Measurements from ENCODE around the gene POP5. TPM values are rescaled to one million over a fixed set of nuclear protein-coding genes. Genes with fewer than 3 reads are reported as not detected.

Gene POP5, protein sequence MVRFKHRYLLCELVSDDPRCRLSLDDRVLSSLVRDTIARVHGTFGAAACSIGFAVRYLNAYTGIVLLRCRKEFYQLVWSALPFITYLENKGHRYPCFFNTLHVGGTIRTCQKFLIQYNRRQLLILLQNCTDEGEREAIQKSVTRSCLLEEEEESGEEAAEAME
- total RNA-seq: 10 to 100 TPM; 13.6 to 29.5 (median 22.5) TPM
- 10 to 100 TPM; 25.7 to 39.4 TPM for polyA plus RNA-seq
- long read RNA-seq, donor 1, transcript POP5-202 (5 exons, 801 nt): major isoform, 7 of 21 reads
- long read RNA-seq, donor 1, partial matches to known transcripts: 0 of 21 reads
- long read RNA-seq, donor 1, other reads (novel, unspliced or antisense): 7 of 21 reads
- long read RNA-seq, donor 2, transcript POP5-202 (5 exons, 801 nt): major isoform, 10 of 19 reads
- long read RNA-seq, donor 2, partial matches to known transcripts: 0 of 19 reads
- long read RNA-seq, donor 2, other reads (novel, unspliced or antisense): 0 of 19 reads
- long read RNA-seq, donor 3, transcript POP5-208 (4 exons, 821 nt): minor isoform, 6 of 29 reads
- long read RNA-seq, donor 3, transcript POP5-202 (5 exons, 801 nt): major isoform, 10 of 29 reads
- long read RNA-seq, donor 3, partial matches to known transcripts: 2 of 29 reads
- long read RNA-seq, donor 3, other reads (novel, unspliced or antisense): 8 of 29 reads

DNA sequence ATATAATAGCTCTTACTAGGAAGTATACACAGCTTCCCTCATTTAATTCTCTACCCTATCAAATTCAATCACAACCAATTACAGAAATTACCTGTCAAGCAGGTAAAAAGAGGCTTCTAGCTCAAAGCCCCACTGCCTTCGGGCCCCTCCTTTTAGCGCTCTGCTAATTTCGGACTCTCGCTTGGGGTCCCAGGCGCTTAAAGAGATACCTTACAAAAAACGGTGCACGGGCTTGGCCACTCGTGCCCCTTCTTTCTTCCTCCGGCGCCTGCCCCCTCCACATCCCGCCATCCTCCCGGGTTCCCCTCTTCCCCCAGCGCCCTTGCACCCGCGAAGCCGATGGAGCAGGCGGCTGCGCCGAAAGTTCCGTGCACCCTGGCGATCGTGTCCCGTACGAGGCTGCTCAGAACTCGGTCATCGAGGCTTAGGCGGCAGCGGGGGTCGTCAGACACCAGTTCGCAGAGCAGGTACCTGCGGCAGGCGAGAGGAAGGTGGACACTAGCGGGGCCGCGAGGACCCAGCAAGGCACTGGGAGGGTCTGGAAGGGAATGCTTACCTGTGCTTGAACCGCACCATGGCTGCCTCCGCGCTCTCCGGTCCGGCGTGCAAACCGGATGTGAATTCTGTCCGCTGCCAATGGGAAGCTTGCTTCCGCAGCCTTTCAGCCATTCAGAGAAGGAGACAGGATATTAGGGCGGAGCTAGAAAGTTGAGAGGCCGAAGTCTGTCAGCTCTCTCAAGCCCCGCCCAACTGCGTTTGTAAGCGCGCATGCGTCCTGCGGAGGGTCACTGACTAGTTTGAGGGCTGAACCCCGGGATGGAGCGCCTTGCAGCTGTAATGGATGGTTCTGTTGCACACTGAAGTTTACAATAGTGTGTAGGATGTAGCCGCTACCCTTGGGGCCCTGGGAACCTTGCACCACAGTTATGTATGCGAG is at the start of gene POP5:
TSS of gene POP5 (minus strand) at position 616 of the 937 bp plus-strand sequence. CDS start at position 576, 40 bp downstream.
- peak; percentile 93 to 96 (median 94) for DNase-seq
- TF ChIP-seq, protein P1, sequence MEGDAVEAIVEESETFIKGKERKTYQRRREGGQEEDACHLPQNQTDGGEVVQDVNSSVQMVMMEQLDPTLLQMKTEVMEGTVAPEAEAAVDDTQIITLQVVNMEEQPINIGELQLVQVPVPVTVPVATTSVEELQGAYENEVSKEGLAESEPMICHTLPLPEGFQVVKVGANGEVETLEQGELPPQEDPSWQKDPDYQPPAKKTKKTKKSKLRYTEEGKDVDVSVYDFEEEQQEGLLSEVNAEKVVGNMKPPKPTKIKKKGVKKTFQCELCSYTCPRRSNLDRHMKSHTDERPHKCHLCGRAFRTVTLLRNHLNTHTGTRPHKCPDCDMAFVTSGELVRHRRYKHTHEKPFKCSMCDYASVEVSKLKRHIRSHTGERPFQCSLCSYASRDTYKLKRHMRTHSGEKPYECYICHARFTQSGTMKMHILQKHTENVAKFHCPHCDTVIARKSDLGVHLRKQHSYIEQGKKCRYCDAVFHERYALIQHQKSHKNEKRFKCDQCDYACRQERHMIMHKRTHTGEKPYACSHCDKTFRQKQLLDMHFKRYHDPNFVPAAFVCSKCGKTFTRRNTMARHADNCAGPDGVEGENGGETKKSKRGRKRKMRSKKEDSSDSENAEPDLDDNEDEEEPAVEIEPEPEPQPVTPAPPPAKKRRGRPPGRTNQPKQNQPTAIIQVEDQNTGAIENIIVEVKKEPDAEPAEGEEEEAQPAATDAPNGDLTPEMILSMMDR (IDR thresholded peaks at IDR 0.05): no peak
- TF ChIP-seq EP300 (IDR thresholded peaks at IDR 0.05): no peak
- intact Hi-C loops (cut with DNase I): loop anchor here in 3 of 4 donors (10.0 kb wide), 3 partner anchors 134 to 514 kb away; partner anchors contain the start of gene UNC119B (in 3 of the 3)
- Histone ChIP-seq H3K4me1 (ENCODE audit: insufficient read depth) (no peaks in the 10 kb centered on the region), H3K4me3 (peak within 1 kb of the TSS; percentile 48), H3K9me3 (no peaks in the 10 kb centered on the region), H3K27ac (no peak within 1 kb of the TSS), H3K27me3 (no peaks in the 10 kb centered on the region), H3K36me3 (no peaks in the 10 kb centered on the region)
- 0 to 1% (median 0%) methylated on average over 56 of the region's 56 CpGs for WGBS, 3 donors

DNA sequence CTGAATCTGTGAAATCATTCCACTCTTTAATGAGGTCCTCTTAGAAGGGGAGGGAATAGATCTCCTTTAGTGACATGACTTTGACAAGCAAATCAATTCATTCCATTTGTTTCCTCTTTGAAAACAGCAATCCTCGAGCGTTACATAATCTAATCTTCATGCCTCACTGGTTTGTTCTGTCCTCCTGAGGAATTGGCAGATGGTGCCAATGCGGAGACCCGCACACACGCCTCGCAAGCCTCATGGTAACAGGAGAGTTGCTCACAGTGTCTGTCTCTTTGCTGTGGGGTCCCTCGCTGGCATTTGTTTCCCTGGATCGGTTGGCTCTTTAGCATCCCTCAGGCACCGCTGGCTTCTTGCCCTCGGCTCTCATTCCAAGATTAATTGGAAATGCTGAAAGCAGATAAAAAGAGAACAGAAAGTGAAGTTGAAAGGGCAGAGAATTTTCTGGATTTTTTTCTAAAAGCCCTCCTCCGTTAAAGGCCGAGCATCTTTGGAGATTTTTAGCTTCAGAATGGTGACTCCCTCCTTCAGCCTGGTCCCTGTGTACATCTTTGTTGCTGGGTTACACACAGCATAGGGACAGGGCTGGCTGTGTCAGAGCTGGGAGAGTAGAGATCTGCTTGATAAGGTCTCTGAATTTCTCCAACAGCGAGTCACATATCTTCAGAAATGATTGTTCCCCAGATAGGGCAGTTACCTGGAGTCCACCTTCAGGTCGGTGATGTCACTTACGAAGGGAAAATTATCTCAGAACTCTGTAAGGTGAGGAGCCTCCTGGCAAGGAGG is 49.1 kb upstream of the POP5 start:
- Histone ChIP-seq H3K27me3 (no peaks in the 10 kb centered on the region), H3K9me3 (no peaks in the 10 kb centered on the region), H3K27ac (no peak overlapping the region), H3K36me3 (no peaks in the 10 kb centered on the region), H3K4me1 (ENCODE audit: insufficient read depth) (no peaks in the 10 kb centered on the region), H3K4me3 (no peak overlapping the region)
- intact Hi-C loops (cut with DNase I): no loop called here
- no peak for TF ChIP-seq EP300 (IDR thresholded peaks at IDR 0.05)
- no peak for TF ChIP-seq POLR2A (IDR thresholded peaks at IDR 0.05)
- TF ChIP-seq, protein P1 (IDR thresholded peaks at IDR 0.05): no peak
- no peak for DNase-seq
- 66 to 75% (median 70%) methylated on average over 15 of the region's 15 CpGs for WGBS, 3 donors

DNA sequence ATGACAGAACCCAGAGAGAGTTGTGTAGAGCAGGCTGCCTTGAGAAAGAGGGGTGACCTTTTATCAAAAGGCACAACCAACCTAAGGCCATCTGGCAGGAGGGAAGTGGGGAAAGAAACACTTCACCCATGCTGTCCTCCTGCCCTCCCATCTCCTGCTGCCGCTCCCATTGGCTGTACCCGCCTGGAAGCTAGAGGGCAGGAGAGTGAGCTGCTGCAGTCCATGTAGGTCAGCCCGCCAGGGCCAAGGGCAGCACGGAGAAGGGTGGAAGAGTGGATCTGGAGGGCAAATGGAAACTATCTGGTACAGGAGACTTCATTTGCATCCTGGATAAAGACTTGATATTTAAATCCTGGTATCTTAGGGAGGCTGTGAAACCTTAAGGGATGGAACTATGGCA is 47.7 kb upstream of the POP5 start:
- TF ChIP-seq EP300 (IDR thresholded peaks at IDR 0.05): no peak
- TF ChIP-seq, protein P1 (IDR thresholded peaks at IDR 0.05): no peak
- TF ChIP-seq POLR2A (IDR thresholded peaks at IDR 0.05): no peak
- Histone ChIP-seq H3K4me3 (no peak overlapping the region), H3K4me1 (ENCODE audit: insufficient read depth) (no peaks in the 10 kb centered on the region), H3K9me3 (no peaks in the 10 kb centered on the region), H3K27ac (no peak overlapping the region), H3K36me3 (no peaks in the 10 kb centered on the region), H3K27me3 (no peaks in the 10 kb centered on the region)
- WGBS, 3 donors: 44 to 50% (median 46%) methylated on average over 4 of the region's 4 CpGs
- no peak for DNase-seq
- intact Hi-C loops (cut with DNase I): no loop called here

Data from ovary (tissue), 10 donors.